Activated CD8-positive, alpha-beta memory T cell treated with anti-CD3 and anti-CD28 coated beads, Interleukin-2, amount 50 U/mL, for 24 hours (primary cell): ENCODE data around the gene DYNC1I1.
A peak's percentile ranks its signal among the peaks of the same experiment; 100 is the strongest.

Source experiments
- DNase-seq: peaks from one replicate; pipeline ENCODE4 v3.0.0-alpha.2; 2020; ENCODE audit errors: extremely low read depth

DYNC1I1 gene

GRCh38 chr7:96017877-96018276 is 245.5 kb downstream of the DYNC1I1 start:
- DNase-seq = no peak

GRCh38 chr7:96021568-96021967 is 249.2 kb downstream of the DYNC1I1 start:
- no peak for DNase-seq

- no peak for DNase-seq
Observed at GRCh38 chr7:96023387-96023786, 251.0 kb downstream of the DYNC1I1 start.

GRCh38 chr7:96026010-96026409 is 253.7 kb downstream of the DYNC1I1 start:
- DNase-seq = no peak

GRCh38 chr7:96026611-96027010 is 254.3 kb downstream of the DYNC1I1 start:
- no peak for DNase-seq

GRCh38 chr7:96028729-96029128 is 256.4 kb downstream of the DYNC1I1 start:
- DNase-seq = no peak

GRCh38 chr7:96033009-96033598 is 260.8 kb downstream of the DYNC1I1 start:
- DNase-seq = no peak

GRCh38 chr7:96034940-96035727 is 262.8 kb downstream of the DYNC1I1 start:
- no peak for DNase-seq

GRCh38 chr7:96040250-96040772 is 268.0 kb downstream of the DYNC1I1 start:
- DNase-seq = no peak

GRCh38 chr7:96041171-96041570 is 268.8 kb downstream of the DYNC1I1 start:
- DNase-seq = no peak

- no peak for DNase-seq
Observed at GRCh38 chr7:96045181-96045580, 272.8 kb downstream of the DYNC1I1 start.

- no peak for DNase-seq
Observed at GRCh38 chr7:96045919-96046318, 273.6 kb downstream of the DYNC1I1 start.

- no peak for DNase-seq
Observed at GRCh38 chr7:96052289-96052688, 279.9 kb downstream of the DYNC1I1 start.

GRCh38 chr7:96052860-96053470 is 280.6 kb downstream of the DYNC1I1 start:
- no peak for DNase-seq

GRCh38 chr7:96055717-96056116 is 283.4 kb downstream of the DYNC1I1 start:
- no peak for DNase-seq

- DNase-seq = no peak
Observed at GRCh38 chr7:96059075-96059474, 286.7 kb downstream of the DYNC1I1 start.

GRCh38 chr7:96061009-96061408 is 288.7 kb downstream of the DYNC1I1 start:
- DNase-seq = no peak

- DNase-seq = no peak
Observed at GRCh38 chr7:96061844-96062243, 289.5 kb downstream of the DYNC1I1 start.

GRCh38 chr7:96067321-96067720 is 295.0 kb downstream of the DYNC1I1 start:
- no peak for DNase-seq

- no peak for DNase-seq
Observed at GRCh38 chr7:96069401-96069800, 297.0 kb downstream of the DYNC1I1 start.

GRCh38 chr7:96074871-96075270 is 302.5 kb downstream of the DYNC1I1 start:
- no peak for DNase-seq

- DNase-seq = peak; percentile 9
Observed at GRCh38 chr7:96075510-96076349, 303.4 kb downstream of the DYNC1I1 start.
